Measurements from ENCODE around the gene GPR180. TPM values are rescaled to one million over a fixed set of nuclear protein-coding genes. Genes with fewer than 3 reads are reported as not detected.
"Not testable (repeated sequence)": the region's sequence is repeated elsewhere in the genome, so short reads cannot be mapped to it uniquely, and the experiment has no call there.

Gene GPR180
- total RNA-seq, 1 experiment from 2014 or later = 4.0 TPM

GRCh38 chr13:94632226-94632980 is 30.7 kb downstream of the GPR180 start:
- no peak overlapping the region for H3K4me3 ChIP-seq
- no peaks in the 10 kb centered on the region; the same call in 1 of the 2 replicates for H3K9me2 ChIP-seq (ENCODE audit: insufficient read depth)
- H3K79me2 ChIP-seq (ENCODE audit: low read depth) = no peaks in the 10 kb centered on the region
- no peaks in the 10 kb centered on the region for H3K4me1 ChIP-seq (replicated peaks; ENCODE audit: insufficient read depth)
- TF ChIP-seq CTCF (conservative IDR thresholded peaks at IDR 0.05) (no peak), EZH2 (IDR thresholded peaks at IDR 0.05; ENCODE audit: low read depth) (no peak)
- H3K27ac ChIP-seq = no peak overlapping the region
- no peaks in the 10 kb centered on the region for H3K9me3 ChIP-seq (ENCODE audit: insufficient read depth, low read depth)
- CTCF ChIA-PET = no interaction called here
- no peaks in the 10 kb centered on the region for H4K20me1 ChIP-seq (ENCODE audit: insufficient read depth)
- no peak overlapping the region for H2AFZ ChIP-seq
- peaks cover 2% of the 10 kb centered on the region; the same call in 1 of the 2 replicates for H3K36me3 ChIP-seq (ENCODE audit: low read depth)
- no peak overlapping the region for H3K4me2 ChIP-seq
- intact Hi-C loops (cut with micrococcal nuclease; ENCODE audit: unreplicated experiment) = no loop called here
- DNase-seq = no peak
- H3F3A ChIP-seq (ENCODE audit: insufficient read depth, low read depth) = no peaks in the 10 kb centered on the region
- POLR2A ChIA-PET (ENCODE audit: unreplicated experiment) = no interaction called here
- no TSS peak for BruUV-seq (replicated peaks)
- H3K27me3 ChIP-seq (ENCODE audit: insufficient read depth, low read depth) = no peaks in the 10 kb centered on the region

GRCh38 chr13:94636096-94636495 is 34.4 kb downstream of the GPR180 start:
- H3K9me3 ChIP-seq (ENCODE audit: insufficient read depth, low read depth); H3K4me2 ChIP-seq; H3K4me1 ChIP-seq (replicated peaks; ENCODE audit: insufficient read depth); DNase-seq; H3K79me2 ChIP-seq (ENCODE audit: low read depth); H3K36me3 ChIP-seq (ENCODE audit: low read depth); H2AFZ ChIP-seq; CTCF ChIA-PET; intact Hi-C loops (cut with micrococcal nuclease; ENCODE audit: unreplicated experiment); H4K20me1 ChIP-seq (ENCODE audit: insufficient read depth); H3K27me3 ChIP-seq (ENCODE audit: insufficient read depth, low read depth); H3F3A ChIP-seq (ENCODE audit: insufficient read depth, low read depth); POLR2A ChIA-PET (ENCODE audit: unreplicated experiment); H3K4me3 ChIP-seq; BruUV-seq (replicated peaks); H3K27ac ChIP-seq; H3K9me2 ChIP-seq (ENCODE audit: insufficient read depth): not testable (repeated sequence)

- Histone ChIP-seq H3K9me3 (ENCODE audit: insufficient read depth, low read depth) (no peaks in the 10 kb centered on the region), H3K4me2 (no peak overlapping the region), H3K27me3 (ENCODE audit: insufficient read depth, low read depth) (no peaks in the 10 kb centered on the region), H4K20me1 (ENCODE audit: insufficient read depth) (no peaks in the 10 kb centered on the region), H3F3A (ENCODE audit: insufficient read depth, low read depth) (no peaks in the 10 kb centered on the region), H3K4me1 (replicated peaks; ENCODE audit: insufficient read depth) (no peaks in the 10 kb centered on the region), H3K4me3 (no peak overlapping the region), H3K9me2 (ENCODE audit: insufficient read depth) (no peaks in the 10 kb centered on the region; the same call in 1 of the 2 replicates), H2AFZ (no peak overlapping the region), H3K79me2 (ENCODE audit: low read depth) (no peaks in the 10 kb centered on the region), H3K36me3 (ENCODE audit: low read depth) (no peaks in the 10 kb centered on the region), H3K27ac (no peak overlapping the region)
- no TSS peak for BruUV-seq (replicated peaks)
- DNase-seq = no peak
- ChIA-PET CTCF (no interaction called here), POLR2A (ENCODE audit: unreplicated experiment) (no interaction called here)
- TF ChIP-seq CTCF (conservative IDR thresholded peaks at IDR 0.05) (no peak), EZH2 (IDR thresholded peaks at IDR 0.05; ENCODE audit: low read depth) (no peak)
- intact Hi-C loops (cut with micrococcal nuclease; ENCODE audit: unreplicated experiment) = no loop called here
Measured at GRCh38 chr13:94636942-94637578, 35.4 kb downstream of the GPR180 start.

GRCh38 chr13:94637677-94638076 is 36.0 kb downstream of the GPR180 start:
- intact Hi-C loops (cut with micrococcal nuclease; ENCODE audit: unreplicated experiment); H3K79me2 ChIP-seq (ENCODE audit: low read depth); H3K36me3 ChIP-seq (ENCODE audit: low read depth); H3K9me3 ChIP-seq (ENCODE audit: insufficient read depth, low read depth); H3K27ac ChIP-seq; CTCF ChIA-PET; H3K27me3 ChIP-seq (ENCODE audit: insufficient read depth, low read depth); H3K9me2 ChIP-seq (ENCODE audit: insufficient read depth); H3K4me3 ChIP-seq; H3K4me2 ChIP-seq; H3K4me1 ChIP-seq (replicated peaks; ENCODE audit: insufficient read depth); H4K20me1 ChIP-seq (ENCODE audit: insufficient read depth); BruUV-seq (replicated peaks); POLR2A ChIA-PET (ENCODE audit: unreplicated experiment); DNase-seq; H3F3A ChIP-seq (ENCODE audit: insufficient read depth, low read depth); H2AFZ ChIP-seq: not testable (repeated sequence)

Data from PC-9 (cell line).